ENCODE data around the gene BARHL1. TPM values are rescaled to one million over a fixed set of nuclear protein-coding genes. Genes with fewer than 3 reads are reported as not detected.

BARHL1 gene
- total RNA-seq, 1 donor from 2014 or later, result not detected

DNA sequence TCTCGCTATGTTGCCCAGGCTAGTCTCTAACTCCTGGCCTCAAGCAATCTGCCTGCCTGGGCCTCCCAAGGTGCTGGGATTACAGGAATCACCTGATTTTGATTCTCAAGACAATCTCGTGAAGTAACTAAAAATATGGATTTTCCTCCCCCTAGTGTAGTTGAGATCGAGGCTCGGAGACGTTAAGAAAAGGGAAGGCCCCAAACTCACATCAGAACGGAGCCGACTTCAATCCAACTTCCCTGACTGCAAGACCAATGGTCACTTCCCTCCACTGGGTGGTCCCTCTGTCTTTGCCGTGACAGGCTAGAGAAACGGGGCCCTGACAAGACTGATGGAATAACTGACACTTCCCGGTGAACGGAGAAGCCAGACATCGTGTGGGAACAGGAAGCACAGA is 28.3 kb downstream of the BARHL1 start:
- Histone ChIP-seq H4K20me1 (ENCODE audit: insufficient read depth, low read length) (peaks cover 35% of the 10 kb centered on the region), H3K27me3 (ENCODE audit: insufficient read depth, low read length) (no peaks in the 10 kb centered on the region), H3K79me2 (ENCODE audit: insufficient read depth, low read length) (no peaks in the 10 kb centered on the region), H3K9me3 (ENCODE audit: insufficient read depth, low read depth, low read length) (no peaks in the 10 kb centered on the region), H2AFZ (ENCODE audit: low read depth, low read length) (no peak overlapping the region), H3K4me2 (ENCODE audit: low read length) (no peak overlapping the region), H3K36me3 (ENCODE audit: insufficient read depth, low read length) (peaks cover 24% of the 10 kb centered on the region), H3K27ac (ENCODE audit: low read depth, low read length) (no peak overlapping the region), H3K4me3 (ENCODE audit: insufficient read depth, low read depth, low read length) (no peak overlapping the region), H3K9ac (ENCODE audit: low read length) (no peak overlapping the region), H3K4me1 (ENCODE audit: insufficient read depth, low read length) (peaks cover 6% of the 10 kb centered on the region)
- Mint-ChIP-seq H3K9me3 (ENCODE audit: unreplicated experiment) (no peaks in the 10 kb centered on the region), H3K27me3 (ENCODE audit: low read depth, unreplicated experiment) (no peaks in the 10 kb centered on the region), H3K27ac (ENCODE audit: unreplicated experiment) (no peak overlapping the region), H3K4me1 (ENCODE audit: low read depth, unreplicated experiment) (peaks cover 13% of the 10 kb centered on the region), H3K36me3 (ENCODE audit: low read depth, unreplicated experiment) (peaks cover 29% of the 10 kb centered on the region), H3K4me3 (ENCODE audit: unreplicated experiment) (no peak overlapping the region)
- no peak for FAIRE-seq
- DNase-seq (ENCODE audit: low read depth), result no peak
- TF ChIP-seq EZH2 (IDR thresholded peaks at IDR 0.05; ENCODE audit: insufficient read depth, low read length) (no peak), CTCF (IDR thresholded peaks at IDR 0.05; ENCODE audit: insufficient read depth, low read depth, low read length) (no peak)

GRCh38 chr9:132614324-132614723 is 31.9 kb downstream of the BARHL1 start:
- Mint-ChIP-seq H3K4me3 (ENCODE audit: unreplicated experiment) (no peak overlapping the region), H3K9me3 (ENCODE audit: unreplicated experiment) (no peaks in the 10 kb centered on the region), H3K27ac (ENCODE audit: unreplicated experiment) (no peak overlapping the region), H3K27me3 (ENCODE audit: low read depth, unreplicated experiment) (no peaks in the 10 kb centered on the region), H3K36me3 (ENCODE audit: low read depth, unreplicated experiment) (peaks cover 33% of the 10 kb centered on the region), H3K4me1 (ENCODE audit: low read depth, unreplicated experiment) (peaks cover 2% of the 10 kb centered on the region)
- TF ChIP-seq EZH2 (IDR thresholded peaks at IDR 0.05; ENCODE audit: insufficient read depth, low read length) (no peak), CTCF (IDR thresholded peaks at IDR 0.05; ENCODE audit: insufficient read depth, low read depth, low read length) (no peak)
- FAIRE-seq (no peak), DNase-seq (ENCODE audit: low read depth) (no peak)
- Histone ChIP-seq H3K79me2 (ENCODE audit: insufficient read depth, low read length) (no peaks in the 10 kb centered on the region), H3K9ac (ENCODE audit: low read length) (no peak overlapping the region), H3K4me2 (ENCODE audit: low read length) (no peak overlapping the region), H4K20me1 (ENCODE audit: insufficient read depth, low read length) (peaks cover 31% of the 10 kb centered on the region), H3K36me3 (ENCODE audit: insufficient read depth, low read length) (peaks cover 48% of the 10 kb centered on the region), H3K4me3 (ENCODE audit: insufficient read depth, low read depth, low read length) (no peak overlapping the region), H3K4me1 (ENCODE audit: insufficient read depth, low read length) (peaks cover 6% of the 10 kb centered on the region), H3K27me3 (ENCODE audit: insufficient read depth, low read length) (no peaks in the 10 kb centered on the region), H2AFZ (ENCODE audit: low read depth, low read length) (no peak overlapping the region), H3K9me3 (ENCODE audit: insufficient read depth, low read depth, low read length) (no peaks in the 10 kb centered on the region), H3K27ac (ENCODE audit: low read depth, low read length) (no peak overlapping the region)

DNA sequence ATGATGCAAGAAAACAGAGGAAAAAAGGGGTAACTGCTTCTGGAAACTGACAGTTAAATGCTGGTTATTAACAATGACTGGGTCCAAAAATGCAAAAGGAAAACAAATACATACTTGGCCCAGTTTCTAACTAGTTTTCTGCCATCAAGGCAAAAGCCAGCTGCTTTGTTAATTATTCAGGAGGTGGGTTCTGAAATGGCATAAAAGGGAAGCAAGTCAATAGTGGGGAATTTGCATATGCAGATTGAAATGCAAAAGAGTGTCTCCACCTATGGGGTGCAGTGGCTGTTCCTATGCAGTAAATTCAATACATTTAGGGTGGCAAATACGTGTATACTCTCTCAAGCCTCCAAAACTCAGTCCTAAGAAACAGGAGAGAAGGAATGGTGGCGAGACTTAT is 33.4 kb downstream of the BARHL1 start:
- Histone ChIP-seq H3K4me3 (ENCODE audit: insufficient read depth, low read depth, low read length) (no peak overlapping the region), H3K4me1 (ENCODE audit: insufficient read depth, low read length) (no peaks in the 10 kb centered on the region), H4K20me1 (ENCODE audit: insufficient read depth, low read length) (peaks cover 24% of the 10 kb centered on the region), H3K9me3 (ENCODE audit: insufficient read depth, low read depth, low read length) (no peaks in the 10 kb centered on the region), H3K9ac (ENCODE audit: low read length) (no peak overlapping the region), H3K4me2 (ENCODE audit: low read length) (no peak overlapping the region), H3K79me2 (ENCODE audit: insufficient read depth, low read length) (no peaks in the 10 kb centered on the region), H2AFZ (ENCODE audit: low read depth, low read length) (no peak overlapping the region), H3K27me3 (ENCODE audit: insufficient read depth, low read length) (no peaks in the 10 kb centered on the region), H3K36me3 (ENCODE audit: insufficient read depth, low read length) (peaks cover 48% of the 10 kb centered on the region), H3K27ac (ENCODE audit: low read depth, low read length) (no peak overlapping the region)
- no peaks in the 10 kb centered on the region for H3K27me3 Mint-ChIP-seq (ENCODE audit: low read depth, unreplicated experiment)
- FAIRE-seq, result no peak
- H3K36me3 Mint-ChIP-seq (ENCODE audit: low read depth, unreplicated experiment), result peaks cover 32% of the 10 kb centered on the region
- H3K4me1 Mint-ChIP-seq (ENCODE audit: low read depth, unreplicated experiment), result no peaks in the 10 kb centered on the region
- no peak overlapping the region for H3K27ac Mint-ChIP-seq (ENCODE audit: unreplicated experiment)
- TF ChIP-seq CTCF (IDR thresholded peaks at IDR 0.05; ENCODE audit: insufficient read depth, low read depth, low read length), result no peak
- no peak overlapping the region for H3K4me3 Mint-ChIP-seq (ENCODE audit: unreplicated experiment)
- DNase-seq (ENCODE audit: low read depth), result no peak
- no peaks in the 10 kb centered on the region for H3K9me3 Mint-ChIP-seq (ENCODE audit: unreplicated experiment)

All from astrocyte (in vitro differentiated cells and primary cell).